ENCODE measurements around the gene TBC1D8.
"Not testable (repeated sequence)": the region's sequence is repeated elsewhere in the genome, so short reads cannot be mapped to it uniquely, and the experiment has no call there.

TBC1D8 gene

DNA sequence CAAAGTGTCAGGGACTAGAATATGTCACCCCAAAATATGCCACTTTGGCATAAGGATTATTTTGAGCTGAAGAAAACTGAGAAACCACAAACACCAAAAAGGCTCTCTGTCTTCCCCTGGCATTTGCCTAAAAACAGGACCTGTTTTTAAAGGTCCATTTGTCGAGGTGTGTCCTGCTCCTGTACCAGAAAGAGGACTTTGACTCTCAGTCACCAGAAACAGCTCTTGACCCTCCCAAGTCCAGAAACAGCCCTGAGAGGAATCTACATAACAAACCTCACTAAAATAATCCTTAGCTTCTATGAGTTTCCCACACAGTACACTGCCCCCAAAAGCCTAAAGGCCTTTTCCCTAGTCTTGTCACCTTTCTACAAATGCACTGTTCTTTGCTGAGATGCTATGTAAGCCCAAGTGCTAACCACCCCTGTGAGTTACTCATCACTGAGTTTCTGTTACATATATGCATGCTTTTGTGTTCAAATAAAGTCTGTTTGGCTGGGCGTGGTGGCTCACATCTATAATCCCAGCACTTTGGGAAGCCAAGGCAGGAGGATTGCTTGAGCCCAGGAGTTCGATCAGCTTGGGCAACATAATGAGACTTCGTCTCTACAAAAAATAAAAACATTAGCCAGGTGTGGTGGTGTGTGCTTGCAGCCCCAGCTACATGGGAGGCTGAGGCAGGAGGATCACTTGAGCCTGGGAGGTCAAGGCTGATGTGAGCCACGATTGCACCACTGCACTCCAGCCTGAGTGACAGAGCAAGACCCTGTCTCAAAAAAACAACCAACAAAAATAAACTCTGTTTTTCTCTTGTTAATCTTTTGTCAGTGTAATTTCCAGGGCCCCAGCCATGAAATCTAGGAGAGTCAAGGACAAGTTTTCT, 93.9 kb downstream of the TBC1D8 start:
- no peak for TF ChIP-seq EZH2phosphoT487 (IDR thresholded peaks at IDR 0.05; ENCODE audit: borderline replicate concordance, low read length)
- TF ChIP-seq, protein P1, sequence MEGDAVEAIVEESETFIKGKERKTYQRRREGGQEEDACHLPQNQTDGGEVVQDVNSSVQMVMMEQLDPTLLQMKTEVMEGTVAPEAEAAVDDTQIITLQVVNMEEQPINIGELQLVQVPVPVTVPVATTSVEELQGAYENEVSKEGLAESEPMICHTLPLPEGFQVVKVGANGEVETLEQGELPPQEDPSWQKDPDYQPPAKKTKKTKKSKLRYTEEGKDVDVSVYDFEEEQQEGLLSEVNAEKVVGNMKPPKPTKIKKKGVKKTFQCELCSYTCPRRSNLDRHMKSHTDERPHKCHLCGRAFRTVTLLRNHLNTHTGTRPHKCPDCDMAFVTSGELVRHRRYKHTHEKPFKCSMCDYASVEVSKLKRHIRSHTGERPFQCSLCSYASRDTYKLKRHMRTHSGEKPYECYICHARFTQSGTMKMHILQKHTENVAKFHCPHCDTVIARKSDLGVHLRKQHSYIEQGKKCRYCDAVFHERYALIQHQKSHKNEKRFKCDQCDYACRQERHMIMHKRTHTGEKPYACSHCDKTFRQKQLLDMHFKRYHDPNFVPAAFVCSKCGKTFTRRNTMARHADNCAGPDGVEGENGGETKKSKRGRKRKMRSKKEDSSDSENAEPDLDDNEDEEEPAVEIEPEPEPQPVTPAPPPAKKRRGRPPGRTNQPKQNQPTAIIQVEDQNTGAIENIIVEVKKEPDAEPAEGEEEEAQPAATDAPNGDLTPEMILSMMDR (IDR thresholded peaks at IDR 0.05; ENCODE audit: low read depth, low read length, poor library complexity, severe bottlenecking): no peak
- H3K27ac ChIP-seq (ENCODE audit: low read depth, low read length): no peak overlapping the region
- no peaks in the 10 kb centered on the region for H3K4me1 ChIP-seq (ENCODE audit: control insufficient read depth, low read length)
- no peaks in the 10 kb centered on the region for H3K9me2 ChIP-seq (replicated peaks; ENCODE audit: control insufficient read depth, low read length)
- no peak overlapping the region for H3K4me3 ChIP-seq (ENCODE audit: low read length)
- no peak overlapping the region for H3K4me2 ChIP-seq (ENCODE audit: low read length)
- no peaks in the 10 kb centered on the region for H3K36me3 ChIP-seq (ENCODE audit: control insufficient read depth, low read length)
- H4K20me1 ChIP-seq (ENCODE audit: control insufficient read depth, insufficient read depth, low read depth, low read length): no peaks in the 10 kb centered on the region
- H3K27me3 ChIP-seq (ENCODE audit: control insufficient read depth, low read length): no peaks in the 10 kb centered on the region
- no peaks in the 10 kb centered on the region for H3K79me2 ChIP-seq (ENCODE audit: control insufficient read depth, low read length)
- no peaks in the 10 kb centered on the region for H3F3A ChIP-seq (ENCODE audit: control insufficient read depth, insufficient read depth)
- no peaks in the 10 kb centered on the region for H3K9me3 ChIP-seq (ENCODE audit: control insufficient read depth, insufficient read depth, low read length)

DNA sequence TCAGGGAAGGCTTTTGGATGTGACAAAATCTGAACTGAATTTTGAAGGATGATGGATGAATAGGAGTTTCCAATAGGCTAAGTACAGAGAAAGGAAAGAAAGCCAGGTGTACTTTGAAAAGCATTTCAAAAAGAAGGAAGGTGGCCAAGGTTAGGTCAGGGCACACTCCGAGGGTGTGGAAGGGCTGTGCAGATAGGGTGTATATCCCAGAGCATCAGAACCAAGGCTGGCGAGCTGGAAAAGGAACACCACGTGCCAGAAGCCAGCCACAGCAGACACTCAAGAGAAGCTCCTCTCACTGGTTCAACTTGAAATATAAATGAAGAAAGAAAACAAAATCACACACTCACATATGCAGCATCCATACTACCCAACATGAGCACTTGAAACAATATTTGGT, 98.1 kb downstream of the TBC1D8 start:
- Histone ChIP-seq H3K4me1 (ENCODE audit: control insufficient read depth, low read length) (no peaks in the 10 kb centered on the region), H3K27me3 (ENCODE audit: control insufficient read depth, low read length) (no peaks in the 10 kb centered on the region), H3K27ac (ENCODE audit: low read depth, low read length) (no peak overlapping the region), H3K4me2 (ENCODE audit: low read length) (no peak overlapping the region), H3F3A (ENCODE audit: control insufficient read depth, insufficient read depth) (no peaks in the 10 kb centered on the region), H3K36me3 (ENCODE audit: control insufficient read depth, low read length) (no peaks in the 10 kb centered on the region), H4K20me1 (ENCODE audit: control insufficient read depth, insufficient read depth, low read depth, low read length) (no peaks in the 10 kb centered on the region), H3K79me2 (ENCODE audit: control insufficient read depth, low read length) (no peaks in the 10 kb centered on the region), H3K4me3 (ENCODE audit: low read length) (no peak overlapping the region), H3K9me3 (ENCODE audit: control insufficient read depth, insufficient read depth, low read length) (no peaks in the 10 kb centered on the region), H3K9me2 (replicated peaks; ENCODE audit: control insufficient read depth, low read length) (no peaks in the 10 kb centered on the region)
- no peak for TF ChIP-seq EZH2phosphoT487 (IDR thresholded peaks at IDR 0.05; ENCODE audit: borderline replicate concordance, low read length)
- TF ChIP-seq, protein P1 (IDR thresholded peaks at IDR 0.05; ENCODE audit: low read depth, low read length, poor library complexity, severe bottlenecking): no peak

DNA sequence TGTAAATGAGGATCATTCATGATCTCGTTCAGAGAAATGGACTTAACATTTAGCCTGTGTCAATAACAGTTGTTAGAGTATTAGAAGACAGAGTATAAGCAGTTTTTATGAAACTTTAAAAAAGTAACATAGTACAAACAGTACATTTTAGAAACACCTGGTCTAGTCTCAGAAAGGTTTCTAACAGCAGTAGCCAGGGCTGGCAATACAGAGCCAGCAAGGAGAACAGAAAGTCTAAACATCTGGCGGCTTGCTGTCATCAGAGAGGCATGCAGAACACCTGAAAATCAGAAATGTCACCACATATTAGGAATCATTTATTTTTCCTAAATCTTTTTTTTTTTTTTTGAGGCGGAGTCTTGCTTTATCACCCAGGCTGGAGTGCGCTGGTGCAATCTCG, 99.0 kb downstream of the TBC1D8 start:
- Histone ChIP-seq H3K27ac (ENCODE audit: low read depth, low read length) (no peak overlapping the region), H3K36me3 (ENCODE audit: control insufficient read depth, low read length) (no peaks in the 10 kb centered on the region), H3K79me2 (ENCODE audit: control insufficient read depth, low read length) (no peaks in the 10 kb centered on the region), H4K20me1 (ENCODE audit: control insufficient read depth, insufficient read depth, low read depth, low read length) (no peaks in the 10 kb centered on the region), H3K9me3 (ENCODE audit: control insufficient read depth, insufficient read depth, low read length) (no peaks in the 10 kb centered on the region), H3F3A (ENCODE audit: control insufficient read depth, insufficient read depth) (no peaks in the 10 kb centered on the region), H3K4me2 (ENCODE audit: low read length) (no peak overlapping the region), H3K4me3 (ENCODE audit: low read length) (no peak overlapping the region), H3K9me2 (replicated peaks; ENCODE audit: control insufficient read depth, low read length) (no peaks in the 10 kb centered on the region), H3K27me3 (ENCODE audit: control insufficient read depth, low read length) (no peaks in the 10 kb centered on the region), H3K4me1 (ENCODE audit: control insufficient read depth, low read length) (no peaks in the 10 kb centered on the region)
- TF ChIP-seq, protein P1 (IDR thresholded peaks at IDR 0.05; ENCODE audit: low read depth, low read length, poor library complexity, severe bottlenecking): no peak
- TF ChIP-seq EZH2phosphoT487 (IDR thresholded peaks at IDR 0.05; ENCODE audit: borderline replicate concordance, low read length): no peak

DNA sequence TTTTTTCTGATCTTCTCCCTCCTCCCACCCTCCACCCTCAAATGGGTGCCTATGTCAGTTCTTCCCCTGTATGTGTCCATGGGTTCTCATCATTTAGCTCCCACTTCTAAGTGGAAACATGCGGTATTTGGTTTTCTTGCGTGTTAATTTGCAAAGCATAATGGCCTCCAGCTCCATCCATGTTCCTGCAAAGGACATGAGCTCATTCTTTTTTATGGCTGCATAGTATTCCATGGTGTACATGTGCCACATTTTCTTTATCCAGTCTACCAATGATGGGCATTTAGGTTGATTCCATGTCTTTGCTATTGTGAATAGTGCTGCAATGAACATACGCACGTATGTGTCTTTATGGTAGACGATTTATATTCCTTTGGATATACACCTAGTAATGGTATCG, 100.3 kb downstream of the TBC1D8 start:
- H3K4me1 ChIP-seq (ENCODE audit: control insufficient read depth, low read length); H3F3A ChIP-seq (ENCODE audit: control insufficient read depth, insufficient read depth); H3K4me3 ChIP-seq (ENCODE audit: low read length); H4K20me1 ChIP-seq (ENCODE audit: control insufficient read depth, insufficient read depth, low read depth, low read length); H3K4me2 ChIP-seq (ENCODE audit: low read length); H3K79me2 ChIP-seq (ENCODE audit: control insufficient read depth, low read length); H3K27me3 ChIP-seq (ENCODE audit: control insufficient read depth, low read length); H3K9me3 ChIP-seq (ENCODE audit: control insufficient read depth, insufficient read depth, low read length); H3K27ac ChIP-seq (ENCODE audit: low read depth, low read length); H3K36me3 ChIP-seq (ENCODE audit: control insufficient read depth, low read length); H3K9me2 ChIP-seq (replicated peaks; ENCODE audit: control insufficient read depth, low read length): not testable (repeated sequence)

Data from DOHH2 (cell line).